ENCODE results near the gene ZMIZ2. TPM values are rescaled to one million over a fixed set of nuclear protein-coding genes. Genes with fewer than 3 reads are reported as not detected.

ZMIZ2 gene
- polyA plus RNA-seq, 2 donors, result 22.5 to 66.6 TPM

GRCh38 chr7:44762300-44762699 lies 13.7 kb downstream of the ZMIZ2 start:
- H3K4me3 ChIP-seq (ENCODE audit: low read depth in 1 of 2, low read length in 2 of 2), result no peak overlapping the region

GRCh38 chr7:44762726-44763522 lies 14.3 kb downstream of the ZMIZ2 start:
- peaks cover 3 to 23% of the 10 kb centered on the region in 2 donors for H3K4me1 ChIP-seq (ENCODE audit: control insufficient read depth in 2 of 2, insufficient read depth in 2 of 2, low read length in 1 of 2)
- WGBS, 2 donors, result 92 to 93% methylated on average over 20 of the region's 20 CpGs
- no peak overlapping the region for H3K4me3 ChIP-seq (ENCODE audit: low read depth in 1 of 2, low read length in 2 of 2)
- no peaks in the 10 kb centered on the region for H3K27me3 ChIP-seq (ENCODE audit: control insufficient read depth in 1 of 2, insufficient read depth in 2 of 2, low read length in 2 of 2)
- H3K36me3 ChIP-seq (ENCODE audit: control insufficient read depth in 2 of 2, insufficient read depth in 2 of 2, low read length in 1 of 2), result peaks cover 28 to 76% of the 10 kb centered on the region in 2 donors
- peak overlapping the region in 1 of 2 donors; percentile 28 for H3K27ac ChIP-seq (ENCODE audit: low read depth in 2 of 2, low read length in 1 of 2)
- H3K9me3 ChIP-seq (ENCODE audit: control insufficient read depth in 2 of 2, insufficient read depth in 1 of 2, low read depth in 1 of 2, low read length in 1 of 2), result no peaks in the 10 kb centered on the region

More at GRCh38 chr7:44762300-44762699, 13.7 kb downstream of the ZMIZ2 start:
- no peaks in the 10 kb centered on the region for H3K9me3 ChIP-seq (ENCODE audit: control insufficient read depth in 2 of 2, insufficient read depth in 1 of 2, low read depth in 1 of 2, low read length in 1 of 2)
- H3K27me3 ChIP-seq (ENCODE audit: control insufficient read depth in 1 of 2, insufficient read depth in 2 of 2, low read length in 2 of 2), result no peaks in the 10 kb centered on the region
- WGBS, 2 donors, result 69 to 70% methylated on average over 9 of the region's 9 CpGs
- peaks cover 33 to 74% of the 10 kb centered on the region in 2 donors for H3K36me3 ChIP-seq (ENCODE audit: control insufficient read depth in 2 of 2, insufficient read depth in 2 of 2, low read length in 1 of 2)
- peak overlapping the region; percentile 28 to 52 for H3K27ac ChIP-seq (ENCODE audit: low read depth in 2 of 2, low read length in 1 of 2)
- peaks cover 1 to 16% of the 10 kb centered on the region in 2 donors for H3K4me1 ChIP-seq (ENCODE audit: control insufficient read depth in 2 of 2, insufficient read depth in 2 of 2, low read length in 1 of 2)

- Histone ChIP-seq H3K4me3 (ENCODE audit: low read depth in 1 of 2, low read length in 2 of 2) (no peak overlapping the region), H3K27me3 (ENCODE audit: control insufficient read depth in 1 of 2, insufficient read depth in 2 of 2, low read length in 2 of 2) (no peaks in the 10 kb centered on the region), H3K27ac (ENCODE audit: low read depth in 2 of 2, low read length in 1 of 2) (no peak overlapping the region), H3K9me3 (ENCODE audit: control insufficient read depth in 2 of 2, insufficient read depth in 1 of 2, low read depth in 1 of 2, low read length in 1 of 2) (no peaks in the 10 kb centered on the region), H3K4me1 (ENCODE audit: control insufficient read depth in 2 of 2, insufficient read depth in 2 of 2, low read length in 1 of 2) (peaks cover 10 to 29% of the 10 kb centered on the region in 2 donors), H3K36me3 (ENCODE audit: control insufficient read depth in 2 of 2, insufficient read depth in 2 of 2, low read length in 1 of 2) (peaks cover 28 to 74% of the 10 kb centered on the region in 2 donors)
- 98% methylated on average over 6 of the region's 6 CpGs for WGBS, 2 donors
Measured at GRCh38 chr7:44764081-44764480, 15.4 kb downstream of the ZMIZ2 start.

GRCh38 chr7:44764665-44765578 lies 16.3 kb downstream of the ZMIZ2 start:
- Histone ChIP-seq H3K4me3 (ENCODE audit: low read depth in 1 of 2, low read length in 2 of 2) (no peak overlapping the region), H3K4me1 (ENCODE audit: control insufficient read depth in 2 of 2, insufficient read depth in 2 of 2, low read length in 1 of 2) (peaks cover 15 to 34% of the 10 kb centered on the region in 2 donors), H3K9me3 (ENCODE audit: control insufficient read depth in 2 of 2, insufficient read depth in 1 of 2, low read depth in 1 of 2, low read length in 1 of 2) (no peaks in the 10 kb centered on the region), H3K27ac (ENCODE audit: low read depth in 2 of 2, low read length in 1 of 2) (no peak overlapping the region), H3K27me3 (ENCODE audit: control insufficient read depth in 1 of 2, insufficient read depth in 2 of 2, low read length in 2 of 2) (no peaks in the 10 kb centered on the region), H3K36me3 (ENCODE audit: control insufficient read depth in 2 of 2, insufficient read depth in 2 of 2, low read length in 1 of 2) (peaks cover 24 to 68% of the 10 kb centered on the region in 2 donors)
- 84 to 87% methylated on average over 22 of the region's 22 CpGs for WGBS, 2 donors

DNA sequence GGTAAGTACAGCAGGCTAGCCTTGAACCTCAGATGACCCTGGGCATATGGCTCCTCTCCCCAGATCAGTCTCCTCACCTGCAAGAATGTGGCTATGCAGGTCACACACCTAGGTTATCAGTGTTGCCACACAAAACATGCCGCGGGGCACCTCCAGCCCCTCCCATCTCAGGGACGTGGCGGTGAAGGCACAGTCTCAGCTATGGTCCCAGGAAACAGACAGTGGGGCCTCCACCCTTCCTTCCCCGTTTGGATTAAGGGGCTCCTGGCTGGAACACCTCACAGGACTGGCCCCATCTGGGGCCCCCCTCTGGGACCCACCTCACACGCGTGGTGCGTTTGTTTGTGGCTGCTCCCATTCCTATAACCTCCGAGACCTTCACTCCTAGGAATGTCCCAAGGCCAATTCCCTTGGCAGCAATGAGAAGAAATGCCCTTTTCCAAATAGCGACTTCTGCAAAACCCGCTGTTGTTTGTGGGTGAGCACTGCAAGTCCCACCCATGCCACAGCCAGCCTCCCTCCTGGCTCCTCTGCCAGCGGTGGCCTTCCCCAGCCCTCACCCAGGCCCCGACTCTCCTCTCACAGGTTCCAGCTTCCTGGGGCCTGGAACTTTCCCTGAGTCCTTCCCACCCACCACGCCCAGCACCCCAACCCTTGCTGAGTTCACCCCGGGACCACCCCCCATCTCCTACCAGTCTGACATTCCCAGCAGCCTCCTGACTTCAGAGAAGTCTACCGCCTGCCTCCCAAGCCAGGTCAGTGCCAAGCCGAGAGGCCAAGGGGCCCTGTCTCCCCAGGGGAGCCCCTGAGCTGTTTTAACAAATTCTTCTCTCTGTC lies 17.1 kb downstream of the ZMIZ2 start:
- no peak overlapping the region for H3K4me3 ChIP-seq (ENCODE audit: low read depth in 1 of 2, low read length in 2 of 2)
- no peaks in the 10 kb centered on the region for H3K9me3 ChIP-seq (ENCODE audit: control insufficient read depth in 2 of 2, insufficient read depth in 1 of 2, low read depth in 1 of 2, low read length in 1 of 2)
- H3K27ac ChIP-seq (ENCODE audit: low read depth in 2 of 2, low read length in 1 of 2), result no peak overlapping the region
- H3K4me1 ChIP-seq (ENCODE audit: control insufficient read depth in 2 of 2, insufficient read depth in 2 of 2, low read length in 1 of 2), result peaks cover 15 to 34% of the 10 kb centered on the region in 2 donors
- peaks cover 19 to 61% of the 10 kb centered on the region in 2 donors for H3K36me3 ChIP-seq (ENCODE audit: control insufficient read depth in 2 of 2, insufficient read depth in 2 of 2, low read length in 1 of 2)
- 79 to 88% methylated on average over 17 of the region's 17 CpGs for WGBS, 2 donors
- no peaks in the 10 kb centered on the region for H3K27me3 ChIP-seq (ENCODE audit: control insufficient read depth in 1 of 2, insufficient read depth in 2 of 2, low read length in 2 of 2)

- WGBS, 2 donors, result 89 to 92% methylated on average over 11 of the region's 11 CpGs
- H3K27ac ChIP-seq (ENCODE audit: low read depth in 2 of 2, low read length in 1 of 2), result no peak overlapping the region
- H3K4me3 ChIP-seq (ENCODE audit: low read depth in 1 of 2, low read length in 2 of 2), result no peak overlapping the region
- no peaks in the 10 kb centered on the region for H3K9me3 ChIP-seq (ENCODE audit: control insufficient read depth in 2 of 2, insufficient read depth in 1 of 2, low read depth in 1 of 2, low read length in 1 of 2)
- no peaks in the 10 kb centered on the region for H3K27me3 ChIP-seq (ENCODE audit: control insufficient read depth in 1 of 2, insufficient read depth in 2 of 2, low read length in 2 of 2)
- peaks cover 16 to 57% of the 10 kb centered on the region in 2 donors for H3K36me3 ChIP-seq (ENCODE audit: control insufficient read depth in 2 of 2, insufficient read depth in 2 of 2, low read length in 1 of 2)
- H3K4me1 ChIP-seq (ENCODE audit: control insufficient read depth in 2 of 2, insufficient read depth in 2 of 2, low read length in 1 of 2), result peaks cover 15 to 33% of the 10 kb centered on the region in 2 donors
Measured at GRCh38 chr7:44766416-44766801, 17.8 kb downstream of the ZMIZ2 start.

DNA sequence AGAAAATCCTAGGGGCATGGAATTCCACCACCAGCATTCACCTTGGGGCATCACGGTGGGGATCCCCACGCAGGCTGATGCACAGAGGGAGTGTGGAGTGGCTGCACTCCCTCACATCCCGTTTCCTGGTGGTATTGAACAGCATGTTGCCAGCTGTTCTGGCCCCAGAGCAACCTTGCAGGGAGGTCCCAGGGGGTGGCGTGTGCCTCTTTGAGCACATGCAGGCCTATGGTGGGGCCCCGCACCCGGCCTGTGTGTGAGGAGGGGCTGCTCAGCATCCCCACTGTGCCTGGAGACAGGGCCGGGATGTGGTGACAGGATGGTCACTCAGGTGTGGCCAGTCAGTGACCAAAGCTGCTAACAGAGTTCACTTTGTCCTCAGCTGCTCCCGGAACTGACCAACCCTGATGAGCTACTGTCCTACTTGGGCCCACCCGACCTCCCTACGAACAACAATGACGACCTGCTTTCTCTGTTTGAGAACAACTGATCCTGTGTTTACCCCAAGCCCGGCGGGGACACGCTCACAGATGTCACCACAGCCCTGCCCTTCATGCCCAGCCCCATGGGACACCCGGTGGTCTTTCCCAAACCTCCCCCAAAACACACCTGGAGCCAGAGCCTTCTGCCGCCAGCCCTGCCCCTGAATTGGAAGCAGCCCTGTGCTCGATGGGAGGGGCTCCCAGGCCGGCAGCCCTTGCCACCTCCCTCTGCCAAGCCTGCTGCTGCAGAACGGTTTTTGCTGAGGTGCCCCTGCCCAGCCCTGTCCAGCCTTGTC lies 18.7 kb downstream of the ZMIZ2 start:
- H3K27me3 ChIP-seq (ENCODE audit: control insufficient read depth in 1 of 2, insufficient read depth in 2 of 2, low read length in 2 of 2), result no peaks in the 10 kb centered on the region
- H3K4me3 ChIP-seq (ENCODE audit: low read depth in 1 of 2, low read length in 2 of 2), result peak overlapping the region in 1 of 2 donors; percentile 1
- H3K9me3 ChIP-seq (ENCODE audit: control insufficient read depth in 2 of 2, insufficient read depth in 1 of 2, low read depth in 1 of 2, low read length in 1 of 2), result no peaks in the 10 kb centered on the region
- peaks cover 16 to 52% of the 10 kb centered on the region in 2 donors for H3K36me3 ChIP-seq (ENCODE audit: control insufficient read depth in 2 of 2, insufficient read depth in 2 of 2, low read length in 1 of 2)
- WGBS, 2 donors, result 68 to 70% methylated on average over 19 of the region's 19 CpGs
- H3K27ac ChIP-seq (ENCODE audit: low read depth in 2 of 2, low read length in 1 of 2), result peak overlapping the region; percentile 48 to 73
- peaks cover 15 to 28% of the 10 kb centered on the region in 2 donors for H3K4me1 ChIP-seq (ENCODE audit: control insufficient read depth in 2 of 2, insufficient read depth in 2 of 2, low read length in 1 of 2)

- peaks cover 15 to 24% of the 10 kb centered on the region in 2 donors for H3K4me1 ChIP-seq (ENCODE audit: control insufficient read depth in 2 of 2, insufficient read depth in 2 of 2, low read length in 1 of 2)
- H3K9me3 ChIP-seq (ENCODE audit: control insufficient read depth in 2 of 2, insufficient read depth in 1 of 2, low read depth in 1 of 2, low read length in 1 of 2), result no peaks in the 10 kb centered on the region
- no peak overlapping the region for H3K4me3 ChIP-seq (ENCODE audit: low read depth in 1 of 2, low read length in 2 of 2)
- peaks cover 16 to 46% of the 10 kb centered on the region in 2 donors for H3K36me3 ChIP-seq (ENCODE audit: control insufficient read depth in 2 of 2, insufficient read depth in 2 of 2, low read length in 1 of 2)
- 31 to 36% methylated on average over 12 of the region's 12 CpGs for WGBS, 2 donors
- H3K27me3 ChIP-seq (ENCODE audit: control insufficient read depth in 1 of 2, insufficient read depth in 2 of 2, low read length in 2 of 2), result no peaks in the 10 kb centered on the region
- peak overlapping the region; percentile 67 to 73 for H3K27ac ChIP-seq (ENCODE audit: low read depth in 2 of 2, low read length in 1 of 2)
Measured at GRCh38 chr7:44767912-44768627, 19.4 kb downstream of the ZMIZ2 start.
